ENCODE data around the gene SLC6A12. TPM values are rescaled to one million over a fixed set of nuclear protein-coding genes. Genes with fewer than 3 reads are reported as not detected.
A peak's percentile ranks its signal among the peaks of the same experiment; 100 is the strongest.

Gene SLC6A12
- polyA plus RNA-seq, 1 of the 3 experiments (the other 2 are of a cell fraction): 0.02 TPM

DNA sequence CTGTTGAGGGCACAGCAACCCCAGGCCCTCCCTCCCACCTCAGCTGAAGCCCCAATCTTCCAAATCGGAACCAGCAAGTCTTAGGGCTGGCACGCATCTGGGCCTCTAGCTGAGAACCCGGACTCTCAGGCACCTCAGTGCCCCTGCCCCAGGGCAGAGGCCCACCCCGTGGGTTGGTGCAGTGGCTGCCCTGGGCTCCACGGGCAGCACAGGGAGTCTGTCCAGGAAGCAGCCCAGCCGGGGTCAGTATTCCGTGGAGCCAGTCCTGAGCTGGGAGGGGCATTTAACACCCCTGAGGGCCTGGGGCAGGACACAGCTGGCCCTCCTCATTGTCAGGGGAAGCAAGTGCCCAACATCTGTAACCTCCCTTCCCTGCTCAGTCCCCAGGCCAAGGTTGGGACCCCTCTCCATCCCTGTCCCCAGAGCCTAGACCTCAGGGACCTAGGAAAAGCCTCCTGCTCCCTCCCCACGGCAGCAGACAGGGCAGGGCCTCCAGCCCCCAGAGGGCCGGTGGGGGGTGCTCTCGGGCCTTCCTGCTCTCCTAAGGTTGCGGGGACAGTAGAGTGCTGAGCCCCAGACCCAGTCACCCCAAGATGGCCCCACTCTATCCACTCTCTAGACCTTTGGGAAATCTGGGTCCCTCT is 36.5 kb downstream of the SLC6A12 start:
- H3F3A ChIP-seq (replicated peaks; ENCODE audit: insufficient read depth): no peaks in the 10 kb centered on the region
- H3K36me3 ChIP-seq (replicated peaks in 1 of 2; ENCODE audit: control insufficient read depth in 1 of 2, insufficient read depth in 2 of 2, low read length in 1 of 2): no peaks in the 10 kb centered on the region
- peaks cover 19 to 78% of the 10 kb centered on the region in 2 experiments for H3K4me1 ChIP-seq (ENCODE audit: control insufficient read depth in 1 of 2, insufficient read depth in 2 of 2, low read depth in 1 of 2, low read length in 1 of 2)
- TF ChIP-seq FOXM1 (IDR thresholded peaks at IDR 0.05; ENCODE audit: low read depth): no peak
- TF ChIP-seq, protein P1, sequence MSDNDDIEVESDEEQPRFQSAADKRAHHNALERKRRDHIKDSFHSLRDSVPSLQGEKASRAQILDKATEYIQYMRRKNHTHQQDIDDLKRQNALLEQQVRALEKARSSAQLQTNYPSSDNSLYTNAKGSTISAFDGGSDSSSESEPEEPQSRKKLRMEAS (IDR thresholded peaks at IDR 0.05; ENCODE audit: low read depth): no peak
- H3K27ac ChIP-seq (ENCODE audit: low read depth in 2 of 2, low read length in 1 of 2): peak overlapping the region; percentile 75 to 92
- H4K20me1 ChIP-seq (ENCODE audit: insufficient read depth): no peaks in the 10 kb centered on the region
- 0 out of 2 replicates have a peak overlapping the region, but pooled peaks have one; percentile 56 for H2AFZ ChIP-seq (ENCODE audit: low read depth)
- ChIA-PET CTCF (interaction anchor here (0.8 to 4.7 kb wide), 7 partner anchors 8 to 209 kb away, joined by 3 to 38 read pairs (median 3); no protein-coding TSS in a partner anchor), POLR2A (no interaction called here)
- whole genome bisulfite sequencing (ENCODE audit: low lambda C conversion rate): 93% methylated on average over 5 of the region's 11 CpGs
- DNase-seq: peak; percentile 68
- no peak overlapping the region for H3K9ac ChIP-seq
- H3K27me3 ChIP-seq (ENCODE audit: insufficient read depth): no peaks in the 10 kb centered on the region
- no peaks in the 10 kb centered on the region for H3K9me2 ChIP-seq
- H3K9me3 ChIP-seq: no peaks in the 10 kb centered on the region
- H3K79me2 ChIP-seq (ENCODE audit: insufficient read depth): no peaks in the 10 kb centered on the region
- H3K4me2 ChIP-seq: peak overlapping the region; percentile 84; the same call in 1 of the 2 replicates
- H3K4me3 ChIP-seq (ENCODE audit: low read depth in 2 of 2, low read length in 1 of 2): no peak overlapping the region

DNA sequence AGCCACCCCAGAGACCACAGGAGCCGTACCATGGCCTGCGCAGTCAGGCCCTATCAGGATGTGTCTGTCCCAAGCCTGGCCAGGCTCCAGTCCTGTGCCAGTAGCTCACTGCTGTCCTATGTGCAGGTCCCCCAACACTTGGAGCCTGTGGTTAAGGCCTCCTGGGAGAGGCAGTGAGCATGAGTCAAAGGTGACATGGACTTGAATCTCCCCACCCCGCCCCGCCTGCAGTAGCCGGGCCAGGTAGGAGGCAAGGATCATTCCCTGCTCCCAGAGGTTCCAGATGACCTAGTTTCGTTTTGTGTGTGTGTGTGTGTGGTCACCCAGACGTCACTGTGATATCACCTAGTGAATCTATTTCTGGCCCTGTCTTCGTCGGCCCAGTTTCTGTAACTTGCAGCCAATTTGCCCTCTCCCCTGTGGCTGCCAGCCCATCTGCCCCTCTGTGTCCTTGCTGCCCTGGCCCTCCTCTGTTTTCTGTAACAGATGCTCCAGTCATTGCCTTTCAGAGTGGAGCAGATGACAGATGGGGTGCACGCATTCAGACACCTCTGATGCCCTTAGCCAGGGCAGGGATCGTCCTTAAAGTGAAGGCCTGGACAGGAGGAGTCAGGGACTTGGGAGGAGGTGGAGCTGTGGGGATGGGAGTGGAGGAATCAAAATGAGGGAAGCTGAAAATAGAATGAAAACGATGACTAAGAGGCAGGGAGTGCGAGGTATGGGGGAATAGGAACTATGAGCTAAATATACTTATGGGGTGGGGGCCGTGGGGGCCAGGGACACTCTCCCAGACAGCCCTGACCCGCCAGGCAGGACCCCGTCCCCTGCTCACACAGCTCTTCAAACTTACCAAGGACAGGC is 37.4 kb downstream of the SLC6A12 start:
- 21% methylated on average over 11 of the region's 16 CpGs for WGBS (ENCODE audit: low lambda C conversion rate)
- H4K20me1 ChIP-seq (ENCODE audit: insufficient read depth): no peaks in the 10 kb centered on the region
- H3K27ac ChIP-seq (ENCODE audit: low read depth in 2 of 2, low read length in 1 of 2): peak overlapping the region; percentile 75 to 92
- no peak overlapping the region for H3K4me3 ChIP-seq (ENCODE audit: low read depth in 2 of 2, low read length in 1 of 2)
- H3F3A ChIP-seq (replicated peaks; ENCODE audit: insufficient read depth): no peaks in the 10 kb centered on the region
- H3K36me3 ChIP-seq (replicated peaks in 1 of 2; ENCODE audit: control insufficient read depth in 1 of 2, insufficient read depth in 2 of 2, low read length in 1 of 2): no peaks in the 10 kb centered on the region
- H3K79me2 ChIP-seq (ENCODE audit: insufficient read depth): no peaks in the 10 kb centered on the region
- H2AFZ ChIP-seq (ENCODE audit: low read depth): peak overlapping the region; percentile 90; the same call in 1 of the 2 replicates
- TF ChIP-seq RCOR1 (IDR thresholded peaks at IDR 0.05; ENCODE audit: low read length): peak; percentile 66
- peak; percentile 50; the same call in 1 of the 2 replicates for TF ChIP-seq MXI1 (IDR thresholded peaks at IDR 0.05; ENCODE audit: low read depth, low read length)
- no peak for TF ChIP-seq RFX5 (IDR thresholded peaks at IDR 0.05; ENCODE audit: low read length)
- TF ChIP-seq GATA2 (CRISPR knock-in tag; IDR thresholded peaks at IDR 0.05): no peak
- peak; percentile 78; the same call in 1 of the 2 replicates for TF ChIP-seq MEF2A (IDR thresholded peaks at IDR 0.05; ENCODE audit: borderline replicate concordance, low read depth)
- no peak for TF ChIP-seq GABPA (IDR thresholded peaks at IDR 0.05; ENCODE audit: low read depth)
- no peak for TF ChIP-seq TCF12 (IDR thresholded peaks at IDR 0.05)
- no peak for TF ChIP-seq CHD2 (IDR thresholded peaks at IDR 0.05; ENCODE audit: low read length, partially characterized antibody)
- no peak; the same call in 1 of the 2 replicates for TF ChIP-seq FOSL2 (IDR thresholded peaks at IDR 0.05; ENCODE audit: borderline replicate concordance, low read depth)
- TF ChIP-seq TEAD4 (IDR thresholded peaks at IDR 0.05; ENCODE audit: borderline replicate concordance, insufficient read depth): no peak
- TF ChIP-seq RXRA (IDR thresholded peaks at IDR 0.05; ENCODE audit: borderline replicate concordance, low read depth): no peak
- peak in 1 of 2 experiments; percentile 35; a peak in 2 of 4 replicates for TF ChIP-seq EP300 (IDR thresholded peaks at IDR 0.05; ENCODE audit: borderline replicate concordance in 1 of 2, low read depth in 1 of 2, low read length in 1 of 2)
- H3K27me3 ChIP-seq (ENCODE audit: insufficient read depth): no peaks in the 10 kb centered on the region
- ChIA-PET CTCF (interaction anchor here (0.8 to 4.7 kb wide), 7 partner anchors 9 to 210 kb away, joined by 3 to 38 read pairs (median 3); no protein-coding TSS in a partner anchor), POLR2A (no interaction called here)
- peaks cover 14 to 87% of the 10 kb centered on the region in 2 experiments for H3K4me1 ChIP-seq (ENCODE audit: control insufficient read depth in 1 of 2, insufficient read depth in 2 of 2, low read depth in 1 of 2, low read length in 1 of 2)
- no peaks in the 10 kb centered on the region for H3K9me2 ChIP-seq
- H3K9ac ChIP-seq: peak overlapping the region; percentile 65; the same call in 1 of the 2 replicates
- H3K4me2 ChIP-seq: peak overlapping the region; percentile 84
- peak; percentile 75 for DNase-seq
- H3K9me3 ChIP-seq: no peaks in the 10 kb centered on the region
